Stimulated activated CD4-positive, alpha-beta T cell treated with anti-CD3 and anti-CD28 coated beads, Interleukin-15, amount 100 ng/mL, for 1 hour (primary cell): ENCODE results near the gene LRRC51.

Experiments
- DNase-seq, 2 donors: peaks; one replicate each; pipeline ENCODE4 v3.0.0-alpha.2; 2020; ENCODE audit warnings: low read depth in 1 of 2, low spot score in 1 of 2

Gene LRRC51

DNA sequence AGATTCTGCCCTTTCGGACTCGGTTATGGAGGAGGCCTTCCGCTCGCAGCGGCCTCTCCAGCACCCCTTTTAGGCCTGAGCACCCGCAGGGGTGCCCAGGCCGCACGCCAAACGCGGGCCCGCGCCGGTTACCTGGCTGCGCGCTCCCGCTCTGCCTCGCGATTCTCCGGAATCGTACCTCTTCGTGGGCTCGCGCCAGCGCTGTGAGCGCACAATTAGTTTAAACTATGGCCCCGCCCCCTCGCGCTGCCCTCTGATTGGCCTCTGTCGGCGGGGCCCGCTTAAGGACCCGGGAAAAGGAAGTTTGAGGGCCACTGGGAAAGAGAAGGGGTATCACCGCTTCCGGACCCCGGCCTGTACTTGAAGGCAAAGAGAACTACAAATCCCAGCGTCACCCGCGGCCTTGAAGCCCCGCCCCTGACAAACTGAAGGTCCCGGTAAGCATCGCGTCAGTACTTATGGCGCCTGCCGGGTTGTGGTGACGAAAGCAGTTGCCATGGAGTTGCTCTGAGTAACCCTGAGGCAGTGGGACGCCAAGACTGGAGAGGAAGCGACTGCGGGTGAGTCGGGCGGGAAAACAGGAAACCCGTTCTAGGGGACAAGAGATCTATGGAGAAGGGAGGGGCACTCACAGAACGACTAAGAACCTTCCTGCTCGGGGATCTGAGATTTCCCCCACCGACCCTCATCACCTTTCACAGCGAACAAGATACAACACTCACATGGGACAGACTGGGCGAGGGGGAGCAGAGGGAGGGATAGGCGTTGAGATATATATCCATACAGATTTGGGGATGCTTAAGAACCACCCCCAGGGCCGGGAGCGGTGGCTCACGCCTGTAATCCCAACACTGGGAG lies at the start of gene LRRC51, which contains the start of gene NUMA1:
Gene LRRC51 (plus strand): TSS at position 525 of the 858 bp plus-strand sequence. CDS start 8,234 bp downstream, outside the sequence.
Gene NUMA1 (minus strand): TSS at position 217 of the 858 bp plus-strand sequence. CDS start 44,599 bp downstream, outside the sequence.
- DNase-seq: peak; percentile 95 to 97

DNA sequence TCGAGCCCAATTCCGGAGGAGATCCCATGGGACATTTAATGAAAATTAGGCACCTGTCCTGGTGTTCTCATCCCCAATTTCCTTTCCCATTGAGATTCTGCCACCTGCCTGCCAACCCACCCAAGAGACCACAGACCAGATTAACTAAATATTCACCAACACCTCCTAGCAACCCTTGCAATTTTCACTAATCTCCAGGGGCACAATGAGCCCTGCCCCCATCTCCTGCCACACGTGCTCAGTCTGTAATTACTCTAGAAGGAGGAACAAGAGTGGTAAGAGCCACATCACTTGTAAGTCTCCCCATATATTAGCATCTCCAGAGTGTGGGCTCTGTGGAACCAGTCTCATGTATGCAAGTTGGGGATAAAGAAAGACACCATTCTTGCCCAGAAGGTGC lies 44.0 kb upstream of the LRRC51 start:
- DNase-seq: no peak

DNA sequence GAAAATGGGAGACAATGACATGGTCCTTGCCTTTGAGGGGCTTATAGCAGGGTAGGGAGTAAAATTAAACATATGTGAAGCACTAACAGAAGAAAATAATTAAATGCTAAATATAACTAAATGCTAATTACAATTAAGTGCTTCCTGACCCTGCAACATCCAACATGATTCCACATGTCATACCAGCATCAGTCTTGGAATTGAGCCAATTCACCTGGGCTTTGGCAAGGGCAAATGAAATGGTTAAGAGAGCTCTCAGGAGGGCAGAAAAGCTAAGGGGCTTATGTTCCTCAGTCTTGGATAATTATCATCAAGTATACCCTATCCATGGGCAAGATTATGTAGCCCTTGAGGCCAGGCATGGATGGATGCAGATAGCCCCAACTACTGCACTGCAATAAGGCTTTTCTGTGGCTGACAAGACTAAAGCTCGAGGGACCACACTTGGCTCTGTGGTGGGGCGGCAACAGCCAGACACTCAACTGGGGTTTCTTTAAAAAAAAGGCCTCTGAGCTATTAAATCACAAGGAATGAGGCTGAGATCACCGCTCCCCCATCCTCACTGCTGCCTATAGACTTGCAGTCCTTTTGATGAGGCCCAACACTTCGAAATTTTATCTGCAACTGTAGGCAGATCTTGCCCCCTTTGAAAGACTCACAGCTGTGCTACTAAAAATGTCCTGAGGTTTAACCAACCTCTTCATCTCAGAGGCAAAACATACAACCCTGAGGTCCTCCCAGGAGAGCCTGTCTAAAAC lies 42.9 kb upstream of the LRRC51 start:
- DNase-seq: no peak

DNA sequence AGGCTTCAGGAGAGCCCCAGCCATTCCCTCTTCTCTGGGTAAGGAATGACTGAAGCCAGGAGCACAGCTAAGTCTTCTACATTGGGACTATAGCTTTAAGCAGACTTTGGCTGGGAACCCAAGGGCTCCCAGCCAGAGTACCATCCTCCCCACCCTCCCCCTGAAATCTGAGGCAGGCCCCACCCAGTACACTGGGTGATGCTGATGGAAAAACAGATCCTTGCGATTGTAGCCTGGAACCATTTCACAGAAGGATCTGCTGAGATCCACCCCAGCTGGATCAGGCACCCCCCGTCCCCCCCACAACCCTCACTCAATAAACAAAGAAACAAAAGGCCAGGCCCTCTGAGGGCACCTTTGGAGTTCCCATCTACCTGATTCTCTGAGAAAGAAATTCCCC lies 42.2 kb upstream of the LRRC51 start:
- no peak for DNase-seq

DNA sequence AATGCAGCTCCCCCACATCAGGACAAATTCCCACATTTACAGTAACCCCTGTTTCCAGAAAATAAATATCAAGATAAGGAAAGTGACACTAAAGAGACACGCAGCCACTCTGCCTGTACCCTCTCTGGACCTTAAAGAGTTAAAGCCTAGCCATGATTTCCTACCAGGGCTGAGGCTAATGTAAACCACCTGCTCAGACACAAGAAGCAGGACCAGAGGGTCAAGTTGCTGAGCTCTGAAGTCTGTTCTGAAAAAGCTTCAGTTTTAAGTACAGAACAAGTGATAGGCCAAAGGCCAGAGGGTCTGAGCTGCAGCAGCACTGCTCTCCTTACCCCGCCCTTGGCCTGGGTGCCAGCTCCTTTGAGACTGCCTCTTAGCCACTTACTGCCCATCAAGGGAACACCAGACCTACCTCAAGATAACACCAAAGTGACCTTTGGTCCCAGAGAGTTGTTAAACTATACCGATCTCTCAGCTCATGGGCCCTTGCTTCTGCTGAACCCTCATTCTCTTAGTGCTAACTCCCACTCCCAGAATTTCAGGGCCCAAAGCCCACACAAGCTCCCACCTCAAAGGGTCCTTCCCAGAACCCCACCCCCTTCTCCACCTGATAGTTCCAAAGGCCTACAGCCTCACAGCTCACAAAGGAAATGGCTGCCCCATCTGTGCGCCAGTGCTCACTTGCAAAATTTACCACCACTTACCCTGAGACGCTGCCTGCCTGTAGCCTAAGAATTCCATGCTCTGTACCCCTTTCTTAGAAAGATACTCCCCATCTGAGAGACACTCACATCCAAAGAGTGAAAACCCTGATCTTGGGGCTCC lies 41.4 kb upstream of the LRRC51 start:
- no peak for DNase-seq

DNA sequence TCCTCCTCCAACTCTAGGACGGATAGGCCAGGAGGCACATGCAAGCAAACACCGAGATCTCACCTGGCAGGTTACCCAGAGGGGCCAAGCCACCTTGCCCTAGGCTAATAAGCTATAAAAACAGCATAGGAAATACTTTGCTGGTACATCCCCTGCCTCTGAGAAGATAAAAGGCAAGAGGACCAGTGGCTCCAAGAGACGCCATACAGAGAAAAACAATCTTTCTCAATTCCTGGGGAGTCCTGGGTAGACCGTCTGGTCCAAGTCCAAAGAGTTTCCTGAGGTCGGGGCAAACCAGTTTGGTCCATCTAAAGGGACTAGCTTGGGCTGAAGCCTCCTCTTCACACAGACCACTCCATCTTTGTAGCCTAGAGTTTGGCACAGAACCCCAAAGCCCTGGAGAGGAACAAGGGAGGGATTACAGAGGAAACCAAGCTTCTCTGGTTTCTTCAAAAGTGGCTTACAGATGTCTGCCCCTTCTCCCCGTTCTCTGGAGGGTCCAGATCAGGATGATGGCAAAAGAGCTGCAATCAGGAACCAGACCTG lies 40.7 kb upstream of the LRRC51 start:
- no peak for DNase-seq

GRCh38 chr11:72040491-72041363 lies 39.9 kb upstream of the LRRC51 start:
- DNase-seq: peak; percentile 56 to 59

- peak; percentile 13 to 19 for DNase-seq
Observed at GRCh38 chr11:72041364-72042063, 39.1 kb upstream of the LRRC51 start.

GRCh38 chr11:72042064-72042745 lies 38.4 kb upstream of the LRRC51 start:
- no peak for DNase-seq

GRCh38 chr11:72045849-72046248 lies 34.8 kb upstream of the LRRC51 start:
- no peak for DNase-seq

GRCh38 chr11:72048766-72049460 lies 31.7 kb upstream of the LRRC51 start:
- no peak for DNase-seq

DNA sequence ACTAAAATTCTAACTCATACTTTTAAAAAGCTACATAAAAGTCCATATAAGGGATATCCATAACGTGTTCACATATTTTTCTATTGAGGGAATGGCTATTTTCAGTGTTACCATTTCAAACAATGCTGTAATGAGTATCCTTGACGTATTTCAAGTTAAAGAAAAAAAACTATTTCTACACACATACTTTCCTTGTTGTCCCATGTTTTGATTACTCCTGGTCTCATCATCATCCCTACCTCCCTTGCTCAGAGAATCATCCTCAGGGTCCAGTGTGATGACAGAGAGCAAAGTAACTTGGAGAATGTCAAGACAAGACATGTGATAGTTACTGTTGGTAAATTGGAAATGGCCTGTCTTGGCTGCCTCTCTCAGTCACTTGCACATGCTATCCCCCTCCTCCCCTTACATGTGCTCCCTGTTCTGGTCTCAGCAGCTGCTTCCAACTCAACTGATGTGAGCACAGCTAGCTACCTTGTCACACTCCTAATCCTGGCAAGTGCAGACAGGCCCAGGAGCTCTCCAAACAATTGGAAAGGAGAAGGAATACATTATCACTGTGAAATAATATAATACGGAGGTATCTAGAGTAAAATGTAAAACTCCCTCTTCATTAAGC lies 22.1 kb upstream of the LRRC51 start:
- DNase-seq: no peak

GRCh38 chr11:72061739-72062396 lies 18.8 kb upstream of the LRRC51 start:
- no peak for DNase-seq

GRCh38 chr11:72066855-72067254 lies 13.8 kb upstream of the LRRC51 start:
- no peak for DNase-seq

DNA sequence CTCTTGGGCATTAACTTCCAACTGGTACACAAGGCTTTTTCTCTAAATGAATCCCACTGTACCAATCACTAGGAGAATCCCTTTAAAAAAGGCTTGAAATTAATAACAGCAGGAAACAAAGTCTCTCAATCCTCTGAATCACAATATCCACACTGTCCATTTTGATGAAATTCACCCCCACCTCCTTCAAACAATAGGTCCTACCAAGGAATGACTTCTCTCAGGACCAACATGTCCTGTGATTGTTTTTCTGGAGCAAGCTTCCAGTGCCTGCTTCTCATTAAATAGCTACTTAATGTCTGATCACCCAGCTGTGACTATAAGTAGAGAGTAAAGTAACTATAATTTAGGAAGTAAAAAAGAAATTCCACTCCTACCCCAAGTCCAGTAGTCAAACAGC lies 13.4 kb upstream of the LRRC51 start:
- DNase-seq: no peak

GRCh38 chr11:72067676-72068075 lies 13.0 kb upstream of the LRRC51 start:
- no peak for DNase-seq

DNA sequence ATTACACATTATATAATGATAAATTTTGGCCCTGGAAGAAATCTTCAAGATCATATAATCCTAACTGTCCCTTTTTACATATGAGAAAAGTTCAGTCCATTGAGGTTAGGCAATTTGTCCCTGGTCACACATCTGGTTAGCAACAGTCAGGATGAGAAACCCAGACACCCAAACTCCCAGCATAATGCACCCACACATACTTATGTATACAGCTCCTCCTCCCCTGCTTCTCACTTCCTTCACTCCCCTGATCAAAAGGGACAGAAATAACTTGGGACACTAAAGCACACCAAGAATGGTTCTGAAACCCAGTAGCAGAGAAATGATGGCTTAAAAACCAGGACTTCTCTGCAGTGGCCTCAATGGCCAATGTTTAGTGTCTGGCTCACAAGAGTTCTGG lies 11.4 kb upstream of the LRRC51 start:
- no peak for DNase-seq
